ENCODE results near the gene CTF1.
"Not testable (repeated sequence)": the region's sequence is repeated elsewhere in the genome, so short reads cannot be mapped to it uniquely, and the experiment has no call there.

The CTF1 gene

DNA sequence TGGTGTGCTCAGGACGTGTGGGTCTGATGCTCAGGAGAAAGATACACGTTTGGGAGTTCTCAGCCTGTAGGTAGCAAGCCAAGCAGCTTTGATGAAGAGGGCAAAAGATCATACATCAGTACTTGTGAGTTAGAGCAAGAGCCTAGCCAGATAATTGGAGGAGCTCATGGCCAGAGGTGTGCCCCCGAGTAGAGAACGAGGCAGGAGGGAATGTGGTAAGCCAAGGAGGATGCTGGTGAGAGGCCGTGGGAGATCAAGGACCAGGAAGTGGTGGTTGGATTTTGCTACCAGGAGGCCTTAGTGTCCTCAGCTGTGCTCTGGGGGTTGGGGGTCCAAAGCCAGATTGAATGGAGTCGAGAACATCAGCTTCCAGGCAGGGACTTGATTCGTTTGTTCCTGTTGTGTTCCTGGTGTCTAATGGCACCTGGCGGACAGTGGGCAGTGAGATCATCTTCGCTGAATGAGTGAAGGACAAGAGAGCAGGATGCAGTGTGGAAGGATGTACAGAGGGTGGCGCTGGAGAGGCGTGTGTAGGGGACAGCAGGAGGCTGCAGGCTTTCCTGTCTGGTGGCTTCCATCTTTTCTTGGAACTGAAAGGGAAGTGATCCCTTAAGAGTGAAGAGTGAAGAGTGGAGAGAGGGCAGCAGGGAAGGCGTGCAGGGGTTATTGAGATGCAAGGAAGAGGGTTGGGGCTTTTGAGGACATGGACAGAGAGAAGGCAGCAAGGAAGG is 38.6 kb downstream of the CTF1 start:
- DNase-seq: no peak

DNA sequence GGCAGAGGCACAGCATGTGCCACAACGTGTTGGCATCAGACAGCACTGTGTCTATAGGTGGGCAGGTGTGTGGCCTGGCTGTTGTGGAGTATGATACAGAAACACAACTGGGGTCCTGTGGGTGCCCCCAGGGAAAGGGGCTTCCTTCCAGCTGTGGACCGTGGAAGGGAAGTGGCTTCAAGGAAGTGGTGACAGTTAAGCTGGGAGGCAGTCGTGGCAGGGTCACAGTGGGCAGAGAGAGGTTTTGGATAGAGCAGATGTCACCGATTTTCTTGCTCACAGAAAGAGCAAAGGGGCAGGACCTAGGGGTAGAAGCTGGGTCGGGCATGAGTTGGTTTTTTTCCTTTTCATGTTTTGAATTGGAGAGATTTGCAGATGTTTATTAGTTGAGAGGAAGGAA is 41.3 kb downstream of the CTF1 start:
- DNase-seq: no peak

GRCh38 chr16:30939571-30939970 is 43.2 kb downstream of the CTF1 start:
- not testable (repeated sequence) for DNase-seq

DNA sequence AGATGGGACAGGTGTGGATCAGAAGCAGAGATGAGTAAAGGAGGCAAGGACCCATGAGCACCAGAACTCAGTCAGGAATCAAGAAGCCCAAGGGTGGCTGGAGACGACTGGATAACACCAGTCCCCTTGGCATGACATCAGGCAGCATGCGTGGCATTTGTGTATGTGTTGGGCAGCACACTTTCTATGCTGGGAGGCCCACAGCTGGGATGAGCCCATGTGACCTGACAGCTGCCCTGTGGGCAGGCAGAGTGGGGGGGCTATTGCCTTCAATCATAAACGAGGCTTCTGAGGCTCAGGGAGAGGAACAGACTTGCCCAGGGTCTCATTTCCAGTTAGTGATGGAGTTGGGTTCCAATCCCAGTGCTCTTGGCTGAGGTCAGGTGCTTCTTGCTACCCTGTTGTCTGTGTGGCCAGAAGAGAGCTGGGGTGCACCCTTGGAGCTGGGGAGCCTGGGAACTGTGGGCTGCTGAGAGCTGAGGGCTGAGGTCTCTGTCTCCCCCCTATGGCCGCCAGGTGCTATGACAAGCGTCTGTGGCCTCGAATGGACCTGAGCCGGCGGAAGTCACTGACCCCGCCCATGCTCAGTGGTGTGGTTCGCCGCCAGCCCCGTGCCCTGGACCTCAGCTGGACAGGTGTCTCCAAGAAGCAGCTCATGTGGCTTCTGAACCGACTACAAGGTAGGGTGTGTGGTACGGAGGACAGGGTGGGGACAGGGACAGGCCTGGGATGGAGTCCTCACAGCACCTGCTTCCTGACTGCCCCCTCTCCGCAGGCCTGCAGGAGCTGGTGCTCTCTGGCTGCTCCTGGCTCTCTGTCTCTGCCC is 45.4 kb downstream of the CTF1 start:
- DNase-seq: peak; percentile 19

GRCh38 chr16:30942426-30942806 is 46.0 kb downstream of the CTF1 start:
- no peak for DNase-seq

GRCh38 chr16:30944352-30944751 is 47.9 kb downstream of the CTF1 start:
- DNase-seq: no peak

- no peak for DNase-seq
Observed at GRCh38 chr16:30946671-30947540, 50.5 kb downstream of the CTF1 start.

DNA sequence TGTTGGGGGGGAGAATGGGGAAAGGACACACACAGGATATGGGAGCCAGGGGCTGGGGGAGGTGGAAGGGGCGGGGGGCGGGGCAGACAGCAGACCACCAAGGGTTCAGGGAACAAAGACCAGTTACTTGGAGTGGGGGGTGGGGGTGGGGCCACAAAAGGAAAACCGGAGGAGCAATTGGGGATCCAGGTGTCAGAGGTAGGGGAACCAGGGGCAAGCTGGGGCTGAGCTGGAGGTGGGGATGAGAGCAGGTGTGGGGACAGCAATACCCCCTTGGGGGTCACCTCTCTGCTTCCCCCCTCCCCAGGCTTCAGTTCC is 51.1 kb downstream of the CTF1 start:
- no peak for DNase-seq

- DNase-seq: peak; percentile 95
Observed at GRCh38 chr16:30947859-30948666, 51.6 kb downstream of the CTF1 start.

DNA sequence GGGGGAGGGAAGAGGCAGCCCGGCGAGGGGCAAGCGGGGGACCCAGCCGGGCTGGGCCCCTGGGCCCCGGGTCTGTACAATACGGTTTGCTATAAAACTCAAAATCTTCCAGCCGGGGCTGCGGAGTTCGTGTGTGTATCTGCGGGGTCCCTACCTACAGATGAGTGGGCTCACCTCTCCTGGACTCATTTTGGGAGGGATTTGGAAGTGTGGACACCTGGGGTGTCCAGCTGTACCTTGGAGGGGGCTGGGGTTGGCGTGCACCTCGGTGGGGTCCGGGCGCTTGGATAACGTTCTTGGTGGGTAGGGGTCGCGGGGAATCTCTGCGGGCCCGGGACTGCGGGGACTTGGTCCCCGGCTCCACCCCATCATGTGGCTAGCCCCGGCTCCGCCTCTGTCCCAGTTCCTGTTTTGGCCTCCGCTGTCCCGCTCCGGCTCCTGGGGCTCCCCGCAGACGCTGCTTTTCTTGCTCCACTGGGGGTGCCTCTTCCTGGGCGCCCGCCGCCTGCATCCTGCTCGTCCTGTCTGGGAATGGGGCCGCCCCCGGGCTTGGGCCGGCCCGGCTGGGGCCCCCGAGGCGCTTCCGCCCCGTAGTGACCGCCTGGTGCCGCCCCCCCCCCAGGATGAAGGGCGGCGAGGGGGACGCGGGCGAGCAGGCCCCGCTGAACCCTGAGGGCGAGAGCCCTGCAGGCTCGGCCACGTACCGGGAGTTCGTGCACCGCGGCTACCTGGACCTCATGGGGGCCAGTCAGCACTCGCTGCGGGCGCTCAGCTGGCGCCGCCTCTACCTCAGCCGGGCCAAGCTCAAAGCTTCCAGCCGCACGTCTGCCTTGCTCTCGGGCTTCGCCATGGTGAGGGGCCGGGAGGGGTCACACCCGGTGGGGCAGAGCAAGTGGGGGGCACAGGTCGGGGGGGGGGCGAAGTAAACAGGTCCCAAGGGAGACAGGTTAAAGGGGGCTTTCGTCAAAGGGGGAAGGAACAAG is 52.5 kb downstream of the CTF1 start, which contains the start of gene ORAI3:
TSS of gene ORAI3 (plus strand) at position 402 of the 983 bp plus-strand sequence. CDS start at position 624, 222 bp downstream.
- peak; percentile 29 for DNase-seq

GRCh38 chr16:30949650-30950515 is 53.5 kb downstream of the CTF1 start:
- peak; percentile 64 for DNase-seq

DNA sequence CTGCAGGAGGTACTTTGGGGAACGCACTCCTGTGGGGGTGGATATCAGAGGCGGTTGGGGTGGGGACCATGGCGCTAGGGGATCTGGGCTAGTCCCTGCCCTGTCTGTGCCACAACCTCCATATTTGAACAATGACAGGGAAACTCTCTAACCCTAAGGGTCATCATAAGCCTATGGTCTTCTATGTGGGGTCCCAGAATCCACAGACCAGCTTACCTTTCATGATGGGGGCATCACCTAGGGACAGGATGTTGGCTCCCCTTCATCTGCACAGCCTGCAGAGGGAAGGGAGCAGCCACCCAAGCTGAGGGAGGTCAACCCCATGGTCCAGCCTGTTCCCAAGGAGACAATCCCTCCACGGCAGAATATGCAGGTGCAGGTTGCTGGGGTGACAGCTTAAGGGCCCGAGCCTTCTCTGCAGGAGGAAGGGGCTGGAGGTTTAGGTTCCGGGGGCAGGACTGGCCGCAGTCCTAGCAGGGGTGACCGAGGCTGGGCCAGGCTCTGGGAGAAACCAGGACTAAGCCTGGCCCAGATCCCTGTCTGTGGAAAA is 54.2 kb downstream of the CTF1 start:
- no peak for DNase-seq

DNA sequence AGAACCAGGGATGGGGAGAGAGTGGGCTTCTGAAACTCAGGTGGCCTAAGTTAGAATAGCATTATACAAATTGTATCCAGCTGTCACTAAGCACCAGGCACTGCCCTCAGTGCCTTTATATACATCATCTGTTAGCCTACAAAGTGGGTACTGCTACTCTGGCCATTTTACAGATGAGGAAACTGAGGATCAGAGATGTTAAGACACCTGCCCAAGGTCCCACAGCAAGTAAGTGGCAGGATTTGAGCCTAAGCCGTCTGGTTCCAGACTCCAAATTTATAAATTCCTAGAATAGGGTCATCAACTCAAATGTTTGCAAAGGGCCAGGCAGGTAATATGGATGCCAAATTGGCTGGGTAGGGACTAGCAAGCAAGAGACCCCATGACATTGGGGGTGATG is 54.8 kb downstream of the CTF1 start:
- no peak for DNase-seq

GRCh38 chr16:30951750-30952149 is 55.3 kb downstream of the CTF1 start:
- DNase-seq: no peak

GRCh38 chr16:30953111-30953510 is 56.7 kb downstream of the CTF1 start:
- no peak for DNase-seq

Measured in DMS79 treated with DMSO at 0.1 percent for 48 hours (cell line).